Smooth muscle cell (in vitro differentiated cells): Measurements from ENCODE around the gene LNPEP. TPM values are rescaled to one million over a fixed set of nuclear protein-coding genes. Genes with fewer than 3 reads are reported as not detected.

ENCODE experiments used
- DNase-seq: peaks from one replicate; lab custom pipeline; 2025; ENCODE audit not compliant: unreplicated experiment; lab: John Stamatoyannopoulos, UW
- H2AFZ ChIP-seq: fragments of 200-600 bp; sonication (generic); 2 replicates; pipeline ENCODE4 v1.6.0; 2016; ENCODE audit warnings: antibody characterized with exemption, low read depth, mild to moderate bottlenecking
- H3F3A ChIP-seq: fragments of 200-600 bp; sonication (generic); 2 replicates; pipeline ENCODE4 v1.6.0; 2017; ENCODE audit warnings: antibody characterized with exemption, low read depth
- H3K27ac ChIP-seq: fragments of 200-600 bp; sonication (generic); 2 replicates; pipeline ENCODE4 v1.5.1; 2016; ENCODE audit warnings: low read depth, mild to moderate bottlenecking
- H3K27me3 ChIP-seq: fragments of 200-600 bp; sonication (generic); 2 replicates; pipeline ENCODE4 v1.6.1; 2016; ENCODE audit warnings: low read depth, mild to moderate bottlenecking
- H3K36me3 ChIP-seq: fragments of 200-600 bp; sonication (generic); 2 replicates; pipeline ENCODE4 v1.5.1; 2016; ENCODE audit warnings: low read depth
- H3K4me1 ChIP-seq: fragments of 200-600 bp; sonication (generic); 2 replicates; pipeline ENCODE4 v1.5.1; 2016; ENCODE audit warnings: low read depth
- H3K4me2 ChIP-seq: fragments of 200-600 bp; sonication (generic); 2 replicates; pipeline ENCODE4 v1.6.0; 2016; ENCODE audit warnings: mild to moderate bottlenecking
- H3K4me3 ChIP-seq: fragments of 200-600 bp; sonication (generic); 2 replicates; pipeline ENCODE4 v1.5.1; 2016; ENCODE audit warnings: mild to moderate bottlenecking
- H3K79me2 ChIP-seq: fragments of 200-600 bp; sonication (generic); 2 replicates; pipeline ENCODE4 v1.6.0; 2016; ENCODE audit warnings: low read depth, mild to moderate bottlenecking
- H3K9ac ChIP-seq: fragments of 200-600 bp; sonication (generic); 2 replicates; pipeline ENCODE4 v1.6.0; 2016; ENCODE audit warnings: low read depth
- H3K9me3 ChIP-seq: fragments of 200-600 bp; sonication (generic); replicated peaks from 2 replicates; pipeline ENCODE4 v1.5.1; 2016; ENCODE audit warnings: low read depth
- H4K20me1 ChIP-seq: fragments of 200-600 bp; sonication (generic); 2 replicates; pipeline ENCODE4 v1.6.0; 2016; ENCODE audit warnings: low read depth
- WGBS: methylation state at CpG from one replicate; pipeline ENCODE4 v1.1.7; 2016; ENCODE audit warnings: low lambda C conversion rate; 5-methylcytosine and 5-hydroxymethylcytosine counted together
- polyA plus RNA-seq: library from polyadenylated mRNA; unstranded; fragments of >200 nt; fragmentation: Nextera tagmentation; extraction: Ambion mirVana; gene quantifications from 2 replicates; pipeline ENCODE4 v1.2.1, GENCODE V29; 2016
- total RNA-seq: library from RNA; depleted of rRNA; stranded (reverse); fragments of >200 nt; gene quantifications from 2 replicates; pipeline ENCODE4 v1.2.3, GENCODE V29; 2014
- TF ChIP-seq, protein P1 (sequence below): fragments of 200-600 bp; sonication (generic); IDR thresholded peaks from 2 replicates; pipeline ENCODE4 v1.5.1; 2017; ENCODE audit warnings: borderline replicate concordance, mild to moderate bottlenecking, antibody characterized with exemption; ENCODE audit not compliant: insufficient read depth, poor library complexity, severe bottlenecking

LNPEP gene
- total and polyA plus RNA-seq, 2 experiments from 2014 or later = 2.3 to 24.3 TPM

DNA sequence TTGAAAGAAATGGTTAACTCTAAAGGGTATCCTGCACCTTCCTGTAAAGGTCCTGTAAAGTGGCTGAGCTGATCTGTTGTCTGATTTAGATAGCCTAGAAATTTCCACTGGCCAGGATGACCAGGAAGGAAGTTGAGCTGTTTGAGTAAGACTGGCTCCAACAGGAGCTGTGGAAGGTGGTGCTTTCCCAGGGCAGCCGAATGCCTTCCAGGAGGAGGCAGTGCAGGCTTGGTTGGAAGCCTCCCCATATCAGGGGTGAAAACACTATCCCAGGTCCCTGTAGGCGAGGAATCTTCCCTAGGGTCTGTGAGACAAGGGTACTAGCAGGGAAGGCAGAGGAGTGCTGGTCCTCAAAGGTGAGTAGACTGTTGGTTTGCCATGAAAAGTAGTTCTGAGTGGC is 108.2 kb downstream of the LNPEP start:
- DNase-seq = no peak
- WGBS = 38% methylated on average over 2 of the region's 2 CpGs
- H3K9ac ChIP-seq = no peak overlapping the region
- H4K20me1 ChIP-seq = no peaks in the 10 kb centered on the region
- TF ChIP-seq, protein P1, sequence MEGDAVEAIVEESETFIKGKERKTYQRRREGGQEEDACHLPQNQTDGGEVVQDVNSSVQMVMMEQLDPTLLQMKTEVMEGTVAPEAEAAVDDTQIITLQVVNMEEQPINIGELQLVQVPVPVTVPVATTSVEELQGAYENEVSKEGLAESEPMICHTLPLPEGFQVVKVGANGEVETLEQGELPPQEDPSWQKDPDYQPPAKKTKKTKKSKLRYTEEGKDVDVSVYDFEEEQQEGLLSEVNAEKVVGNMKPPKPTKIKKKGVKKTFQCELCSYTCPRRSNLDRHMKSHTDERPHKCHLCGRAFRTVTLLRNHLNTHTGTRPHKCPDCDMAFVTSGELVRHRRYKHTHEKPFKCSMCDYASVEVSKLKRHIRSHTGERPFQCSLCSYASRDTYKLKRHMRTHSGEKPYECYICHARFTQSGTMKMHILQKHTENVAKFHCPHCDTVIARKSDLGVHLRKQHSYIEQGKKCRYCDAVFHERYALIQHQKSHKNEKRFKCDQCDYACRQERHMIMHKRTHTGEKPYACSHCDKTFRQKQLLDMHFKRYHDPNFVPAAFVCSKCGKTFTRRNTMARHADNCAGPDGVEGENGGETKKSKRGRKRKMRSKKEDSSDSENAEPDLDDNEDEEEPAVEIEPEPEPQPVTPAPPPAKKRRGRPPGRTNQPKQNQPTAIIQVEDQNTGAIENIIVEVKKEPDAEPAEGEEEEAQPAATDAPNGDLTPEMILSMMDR = peak; percentile 32
- H3K27me3 ChIP-seq = no peaks in the 10 kb centered on the region
- H3K27ac ChIP-seq = no peak overlapping the region
- no peaks in the 10 kb centered on the region for H3K79me2 ChIP-seq
- peaks cover 3% of the 10 kb centered on the region for H3K4me1 ChIP-seq
- no peaks in the 10 kb centered on the region for H3K9me3 ChIP-seq
- no peaks in the 10 kb centered on the region for H3F3A ChIP-seq
- H3K36me3 ChIP-seq = no peaks in the 10 kb centered on the region
- no peak overlapping the region for H3K4me2 ChIP-seq
- no peak overlapping the region for H2AFZ ChIP-seq
- H3K4me3 ChIP-seq = no peak overlapping the region

DNA sequence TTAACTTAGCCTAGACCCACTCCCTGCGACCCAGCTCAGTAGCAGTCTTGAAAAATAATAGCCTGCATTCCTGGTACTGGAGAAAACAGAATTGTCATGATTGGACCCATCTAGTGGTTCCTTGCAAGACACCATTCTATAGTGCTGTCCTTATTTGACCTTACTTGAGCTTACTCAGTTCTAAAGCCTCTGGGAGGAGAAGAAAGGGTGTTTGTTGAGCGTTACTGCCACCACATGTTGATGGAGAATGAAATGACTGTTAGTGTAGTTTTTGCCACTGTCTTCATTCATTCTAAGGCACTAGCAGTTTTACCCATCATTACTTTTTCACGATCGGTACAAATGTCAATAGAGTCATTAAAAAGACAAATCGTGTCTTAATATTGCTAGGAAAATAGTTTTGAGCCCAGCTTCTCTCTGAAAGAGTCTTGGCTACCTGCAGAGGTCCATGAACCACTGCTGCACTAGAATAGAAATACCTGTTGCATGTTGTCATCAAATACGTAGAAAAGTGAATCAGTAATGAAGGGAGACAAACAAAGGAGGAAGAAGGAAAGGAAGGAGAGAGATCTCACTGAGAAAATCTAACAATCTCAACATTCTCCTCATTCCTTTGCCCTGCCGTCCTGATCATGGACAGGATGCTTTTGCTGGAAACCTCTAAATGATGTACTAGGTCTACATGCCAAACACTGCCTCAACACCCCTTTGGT is 110.5 kb downstream of the LNPEP start:
- no peaks in the 10 kb centered on the region for H3K79me2 ChIP-seq
- H2AFZ ChIP-seq = no peak overlapping the region
- no peaks in the 10 kb centered on the region for H3K9me3 ChIP-seq
- H4K20me1 ChIP-seq = no peaks in the 10 kb centered on the region
- H3K9ac ChIP-seq = no peak overlapping the region
- no peak overlapping the region for H3K27ac ChIP-seq
- H3K4me2 ChIP-seq = no peak overlapping the region
- WGBS = 73% methylated on average over 7 of the region's 7 CpGs
- no peaks in the 10 kb centered on the region for H3F3A ChIP-seq
- peaks cover 3% of the 10 kb centered on the region for H3K4me1 ChIP-seq
- no peaks in the 10 kb centered on the region for H3K36me3 ChIP-seq
- H3K27me3 ChIP-seq = no peaks in the 10 kb centered on the region
- no peak for DNase-seq
- H3K4me3 ChIP-seq = no peak overlapping the region
- TF ChIP-seq, protein P1 = no peak

DNA sequence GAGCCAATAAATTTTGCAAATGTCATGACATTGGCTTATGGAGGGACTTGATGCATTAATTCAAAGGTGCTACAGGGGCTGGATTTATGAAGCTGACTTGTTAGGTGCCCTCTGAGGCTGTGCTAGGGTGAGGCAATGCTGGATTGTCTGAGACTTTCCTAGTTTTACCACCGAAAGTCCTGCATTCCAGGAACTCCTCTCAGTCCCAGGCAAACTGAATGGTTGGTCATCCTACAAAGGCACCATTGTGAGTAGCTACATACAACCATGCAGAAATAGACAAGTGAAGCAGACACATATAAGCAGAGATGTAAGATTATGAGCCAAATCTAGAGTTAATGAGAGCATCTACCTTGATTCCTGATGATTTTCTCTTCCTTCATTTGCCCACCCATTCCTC is 111.2 kb downstream of the LNPEP start:
- TF ChIP-seq, protein P1 = no peak
- no peaks in the 10 kb centered on the region for H3F3A ChIP-seq
- no peak overlapping the region for H3K4me3 ChIP-seq
- H3K27me3 ChIP-seq = no peaks in the 10 kb centered on the region
- H3K4me1 ChIP-seq = peaks cover 3% of the 10 kb centered on the region
- H3K27ac ChIP-seq = no peak overlapping the region
- no peaks in the 10 kb centered on the region for H4K20me1 ChIP-seq
- no peak overlapping the region for H2AFZ ChIP-seq
- no peaks in the 10 kb centered on the region for H3K36me3 ChIP-seq
- H3K4me2 ChIP-seq = no peak overlapping the region
- 88% methylated on average over 1 of the region's 1 CpG for WGBS
- no peak for DNase-seq
- H3K9ac ChIP-seq = no peak overlapping the region
- no peaks in the 10 kb centered on the region for H3K9me3 ChIP-seq
- H3K79me2 ChIP-seq = no peaks in the 10 kb centered on the region

DNA sequence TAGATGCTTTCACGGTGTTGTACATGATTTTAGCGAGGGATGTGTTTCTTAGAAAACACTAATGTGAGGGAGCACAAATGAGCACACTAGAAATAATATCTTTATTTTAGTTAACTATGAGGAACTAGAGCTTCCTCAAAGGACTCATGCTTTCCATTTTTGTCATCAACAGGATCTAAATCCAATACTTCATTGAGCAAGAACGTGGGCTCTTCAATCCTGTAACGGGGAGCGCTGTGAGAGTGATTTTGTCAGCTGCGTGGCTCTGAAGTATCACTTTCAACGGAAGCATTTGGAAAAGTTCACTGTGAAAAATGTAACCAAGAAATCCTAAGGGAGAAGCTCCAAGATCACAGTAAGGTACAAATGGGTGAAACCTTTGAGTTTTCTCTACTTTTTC is 113.3 kb downstream of the LNPEP start:
- no peak overlapping the region for H3K9ac ChIP-seq
- no peaks in the 10 kb centered on the region for H3K36me3 ChIP-seq
- H3K4me2 ChIP-seq = no peak overlapping the region
- no peaks in the 10 kb centered on the region for H3K79me2 ChIP-seq
- no peak for DNase-seq
- no peak overlapping the region for H3K27ac ChIP-seq
- H4K20me1 ChIP-seq = no peaks in the 10 kb centered on the region
- no peaks in the 10 kb centered on the region for H3K4me1 ChIP-seq
- H2AFZ ChIP-seq = no peak overlapping the region
- no peaks in the 10 kb centered on the region for H3K27me3 ChIP-seq
- no peaks in the 10 kb centered on the region for H3F3A ChIP-seq
- no peak overlapping the region for H3K4me3 ChIP-seq
- TF ChIP-seq, protein P1 = no peak
- WGBS = 88% methylated on average over 7 of the region's 7 CpGs
- no peaks in the 10 kb centered on the region for H3K9me3 ChIP-seq
